Measurements from ENCODE around the gene KCNH1.

Gene KCNH1

GRCh38 chr1:210912752-210913151 is 221.2 kb downstream of the KCNH1 start:
- Histone ChIP-seq H3K4me2 (ENCODE audit: low read length) (no peak overlapping the region), H4K20me1 (ENCODE audit: insufficient read depth, low read length) (no peaks in the 10 kb centered on the region), H3K27me3 (ENCODE audit: low read depth, low read length) (peaks cover 24% of the 10 kb centered on the region; the same call in 1 of the 2 replicates), H3K27ac (ENCODE audit: low read length) (no peak overlapping the region), H3K4me3 (ENCODE audit: low read length) (no peak overlapping the region), H3K4me1 (ENCODE audit: low read length) (no peaks in the 10 kb centered on the region), H3K36me3 (replicated peaks; ENCODE audit: low read depth, low read length) (no peaks in the 10 kb centered on the region), H2AFZ (ENCODE audit: low read depth, low read length) (no peak overlapping the region), H3K9ac (ENCODE audit: low read length) (no peak overlapping the region), H3K9me3 (ENCODE audit: insufficient read depth, low read length) (no peaks in the 10 kb centered on the region), H3K79me2 (ENCODE audit: low read length) (no peaks in the 10 kb centered on the region)
- no peak for TF ChIP-seq CTCF (IDR thresholded peaks at IDR 0.05; ENCODE audit: low read depth, low read length)
- no peak for TF ChIP-seq EZH2phosphoT487 (IDR thresholded peaks at IDR 0.05; ENCODE audit: low read depth)

GRCh38 chr1:210910020-210910575 is 223.8 kb downstream of the KCNH1 start:
- Histone ChIP-seq H4K20me1 (ENCODE audit: insufficient read depth, low read length) (no peaks in the 10 kb centered on the region), H3K27ac (ENCODE audit: low read length) (no peak overlapping the region), H3K4me3 (ENCODE audit: low read length) (no peak overlapping the region), H3K4me2 (ENCODE audit: low read length) (no peak overlapping the region), H3K4me1 (ENCODE audit: low read length) (peaks cover 7% of the 10 kb centered on the region), H3K9me3 (ENCODE audit: insufficient read depth, low read length) (no peaks in the 10 kb centered on the region), H2AFZ (ENCODE audit: low read depth, low read length) (no peak overlapping the region), H3K9ac (ENCODE audit: low read length) (no peak overlapping the region), H3K27me3 (ENCODE audit: low read depth, low read length) (peaks cover 39% of the 10 kb centered on the region; the same call in 1 of the 2 replicates), H3K79me2 (ENCODE audit: low read length) (no peaks in the 10 kb centered on the region), H3K36me3 (replicated peaks; ENCODE audit: low read depth, low read length) (no peaks in the 10 kb centered on the region)
- TF ChIP-seq EZH2phosphoT487 (IDR thresholded peaks at IDR 0.05; ENCODE audit: low read depth) (no peak), CTCF (IDR thresholded peaks at IDR 0.05; ENCODE audit: low read depth, low read length) (no peak)

GRCh38 chr1:210908791-210909190 is 225.2 kb downstream of the KCNH1 start:
- Histone ChIP-seq H3K4me2 (ENCODE audit: low read length) (no peak overlapping the region), H2AFZ (ENCODE audit: low read depth, low read length) (no peak overlapping the region), H3K9ac (ENCODE audit: low read length) (no peak overlapping the region), H3K4me1 (ENCODE audit: low read length) (peaks cover 7% of the 10 kb centered on the region), H3K9me3 (ENCODE audit: insufficient read depth, low read length) (no peaks in the 10 kb centered on the region), H4K20me1 (ENCODE audit: insufficient read depth, low read length) (no peaks in the 10 kb centered on the region), H3K4me3 (ENCODE audit: low read length) (no peak overlapping the region), H3K79me2 (ENCODE audit: low read length) (no peaks in the 10 kb centered on the region), H3K27me3 (ENCODE audit: low read depth, low read length) (peaks cover 43% of the 10 kb centered on the region; the same call in 1 of the 2 replicates), H3K27ac (ENCODE audit: low read length) (no peak overlapping the region), H3K36me3 (replicated peaks; ENCODE audit: low read depth, low read length) (no peaks in the 10 kb centered on the region)
- TF ChIP-seq CTCF (IDR thresholded peaks at IDR 0.05; ENCODE audit: low read depth, low read length) (no peak), EZH2phosphoT487 (IDR thresholded peaks at IDR 0.05; ENCODE audit: low read depth) (no peak)

- peaks cover 46% of the 10 kb centered on the region; the same call in 1 of the 2 replicates for H3K27me3 ChIP-seq (ENCODE audit: low read depth, low read length)
- no peak for TF ChIP-seq CTCF (IDR thresholded peaks at IDR 0.05; ENCODE audit: low read depth, low read length)
- no peak for TF ChIP-seq EZH2phosphoT487 (IDR thresholded peaks at IDR 0.05; ENCODE audit: low read depth)
- H3K9me3 ChIP-seq (ENCODE audit: insufficient read depth, low read length), result no peaks in the 10 kb centered on the region
- H3K79me2 ChIP-seq (ENCODE audit: low read length), result no peaks in the 10 kb centered on the region
- no peak overlapping the region for H2AFZ ChIP-seq (ENCODE audit: low read depth, low read length)
- no peak overlapping the region for H3K27ac ChIP-seq (ENCODE audit: low read length)
- no peak overlapping the region for H3K4me3 ChIP-seq (ENCODE audit: low read length)
- H3K4me1 ChIP-seq (ENCODE audit: low read length), result peaks cover 7% of the 10 kb centered on the region
- no peaks in the 10 kb centered on the region for H3K36me3 ChIP-seq (replicated peaks; ENCODE audit: low read depth, low read length)
- H3K4me2 ChIP-seq (ENCODE audit: low read length), result no peak overlapping the region
- no peak overlapping the region for H3K9ac ChIP-seq (ENCODE audit: low read length)
- no peaks in the 10 kb centered on the region for H4K20me1 ChIP-seq (ENCODE audit: insufficient read depth, low read length)
Observed at GRCh38 chr1:210908257-210908656, 225.7 kb downstream of the KCNH1 start.

Measured in OCI-LY3 (cell line).